Measurements from ENCODE around the gene CDA.

GRCh38 chr1:20589331-20590278 lies 708 bp downstream of the CDA start:
- TF ChIP-seq CTCF (conservative IDR thresholded peaks at IDR 0.05 in 1 of 2, IDR thresholded peaks at IDR 0.05 in 1 of 2; ENCODE audit: extremely low read depth in 1 of 2, insufficient read depth in 1 of 2, low read depth in 1 of 2, low read length in 2 of 2), result no peak
- TF ChIP-seq EZH2 (IDR thresholded peaks at IDR 0.05; ENCODE audit: borderline replicate concordance, low read length), result no peak
